Measurements from ENCODE around the gene SHROOM2. TPM values are rescaled to one million over a fixed set of nuclear protein-coding genes. Genes with fewer than 3 reads are reported as not detected.

The SHROOM2 gene
- total RNA-seq, 1 donor: not detected

GRCh38 chrX:9847071-9847470, 60.8 kb downstream of the SHROOM2 start:
- DNase-seq (ENCODE audit: low read depth): no peak
- H3K4me3 ChIP-seq (ENCODE audit: low read depth, low read length): no peak overlapping the region
- no peak for TF ChIP-seq CTCF (IDR thresholded peaks at IDR 0.05; ENCODE audit: insufficient read depth, low read length)

- no peak for DNase-seq (ENCODE audit: low read depth)
- no peak for TF ChIP-seq CTCF (IDR thresholded peaks at IDR 0.05; ENCODE audit: insufficient read depth, low read length)
- no peak overlapping the region for H3K4me3 ChIP-seq (ENCODE audit: low read depth, low read length)
Measured at GRCh38 chrX:9848718-9849479, 62.7 kb downstream of the SHROOM2 start.

- DNase-seq (ENCODE audit: low read depth): no peak
- TF ChIP-seq CTCF (IDR thresholded peaks at IDR 0.05; ENCODE audit: insufficient read depth, low read length): no peak
- H3K4me3 ChIP-seq (ENCODE audit: low read depth, low read length): no peak overlapping the region
Measured at GRCh38 chrX:9851890-9852289, 65.7 kb downstream of the SHROOM2 start.

GRCh38 chrX:9853307-9853706, 67.1 kb downstream of the SHROOM2 start:
- TF ChIP-seq CTCF (IDR thresholded peaks at IDR 0.05; ENCODE audit: insufficient read depth, low read length): no peak
- DNase-seq (ENCODE audit: low read depth): no peak
- no peak overlapping the region for H3K4me3 ChIP-seq (ENCODE audit: low read depth, low read length)

GRCh38 chrX:9855561-9856283, 69.5 kb downstream of the SHROOM2 start:
- DNase-seq (ENCODE audit: low read depth): no peak
- no peak overlapping the region for H3K4me3 ChIP-seq (ENCODE audit: low read depth, low read length)

GRCh38 chrX:9856588-9856987, 70.4 kb downstream of the SHROOM2 start:
- no peak for DNase-seq (ENCODE audit: low read depth)
- no peak for TF ChIP-seq CTCF (IDR thresholded peaks at IDR 0.05; ENCODE audit: insufficient read depth, low read length)
- no peak overlapping the region for H3K4me3 ChIP-seq (ENCODE audit: low read depth, low read length)

More at GRCh38 chrX:9855561-9856283, 69.5 kb downstream of the SHROOM2 start:
- TF ChIP-seq CTCF (IDR thresholded peaks at IDR 0.05; ENCODE audit: insufficient read depth, low read length): no peak

Measured in fibroblast of the aortic adventitia (primary cell).